DMS114 treated with DMSO at 0.1 percent for 48 hours (cell line): ENCODE results near the gene FCAMR.
A peak's percentile ranks its signal among the peaks of the same experiment; 100 is the strongest.

Experiments used
- DNase-seq: peaks from one replicate; lab custom pipeline; 2025; ENCODE audit not compliant: unreplicated experiment; lab: John Stamatoyannopoulos, UW

Gene FCAMR, protein sequence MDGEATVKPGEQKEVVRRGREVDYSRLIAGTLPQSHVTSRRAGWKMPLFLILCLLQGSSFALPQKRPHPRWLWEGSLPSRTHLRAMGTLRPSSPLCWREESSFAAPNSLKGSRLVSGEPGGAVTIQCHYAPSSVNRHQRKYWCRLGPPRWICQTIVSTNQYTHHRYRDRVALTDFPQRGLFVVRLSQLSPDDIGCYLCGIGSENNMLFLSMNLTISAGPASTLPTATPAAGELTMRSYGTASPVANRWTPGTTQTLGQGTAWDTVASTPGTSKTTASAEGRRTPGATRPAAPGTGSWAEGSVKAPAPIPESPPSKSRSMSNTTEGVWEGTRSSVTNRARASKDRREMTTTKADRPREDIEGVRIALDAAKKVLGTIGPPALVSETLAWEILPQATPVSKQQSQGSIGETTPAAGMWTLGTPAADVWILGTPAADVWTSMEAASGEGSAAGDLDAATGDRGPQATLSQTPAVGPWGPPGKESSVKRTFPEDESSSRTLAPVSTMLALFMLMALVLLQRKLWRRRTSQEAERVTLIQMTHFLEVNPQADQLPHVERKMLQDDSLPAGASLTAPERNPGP

DNA sequence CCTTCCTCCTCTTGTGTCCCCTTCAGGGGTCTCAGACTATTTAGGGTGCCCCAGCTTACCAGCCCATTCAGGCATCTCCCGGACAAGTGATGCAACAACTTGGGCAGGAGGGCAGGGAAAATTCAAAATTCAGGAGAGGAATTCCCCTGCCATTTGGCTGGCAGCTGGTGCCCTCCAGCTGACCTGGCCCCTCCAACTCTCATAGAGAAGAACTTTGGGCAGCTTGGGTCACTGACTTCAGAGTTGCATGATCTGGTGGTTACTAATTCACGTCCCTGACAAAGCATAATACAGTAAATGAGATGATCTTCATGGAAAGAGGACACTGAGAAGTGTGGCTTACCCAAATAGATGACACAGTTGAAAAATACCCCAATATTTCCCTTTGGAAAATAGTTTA is at the start of gene FCAMR:
TSS of gene FCAMR (minus strand) at position 15 of the 400 bp plus-strand sequence. CDS start 335 bp downstream, outside the sequence.
- no peak for DNase-seq

DNA sequence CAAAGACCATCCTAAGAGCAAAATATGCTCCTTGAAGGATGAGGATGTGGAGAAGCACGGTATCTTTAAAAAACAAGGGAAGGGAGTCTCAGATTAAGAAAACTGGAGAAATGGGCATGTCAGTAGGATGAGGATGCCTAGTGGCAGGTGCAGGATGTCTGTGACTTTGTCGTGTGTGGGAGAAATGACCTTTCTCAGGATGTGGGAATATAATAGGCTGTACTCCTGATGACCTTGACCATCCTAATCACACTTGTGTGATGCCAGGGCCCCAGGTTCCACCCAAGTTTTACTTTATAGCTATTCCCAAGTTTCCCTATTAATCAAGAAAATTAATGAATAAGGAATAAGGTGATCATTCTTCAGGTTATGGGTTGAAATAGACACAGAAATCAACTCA is 49.4 kb upstream of the FCAMR start:
- no peak for DNase-seq

DNA sequence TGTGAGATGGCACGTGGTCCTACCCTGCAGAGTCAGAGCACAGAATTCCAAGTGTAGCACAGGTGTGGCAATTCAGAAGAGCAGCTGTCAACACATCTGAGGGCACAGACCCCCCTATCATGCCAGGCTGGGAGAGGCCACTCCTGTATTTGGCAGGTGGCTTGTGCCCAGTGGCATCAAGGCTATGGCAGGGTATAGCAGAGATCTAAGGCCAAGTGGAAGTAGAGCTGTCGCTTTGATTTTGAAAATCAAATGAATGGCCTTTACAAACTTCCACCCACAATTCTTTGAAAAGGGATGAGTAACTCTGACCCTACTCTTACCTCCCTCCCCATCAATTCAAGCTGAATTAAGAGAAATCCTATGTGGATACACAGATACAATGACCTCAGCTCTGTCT is 48.9 kb upstream of the FCAMR start:
- DNase-seq: no peak

DNA sequence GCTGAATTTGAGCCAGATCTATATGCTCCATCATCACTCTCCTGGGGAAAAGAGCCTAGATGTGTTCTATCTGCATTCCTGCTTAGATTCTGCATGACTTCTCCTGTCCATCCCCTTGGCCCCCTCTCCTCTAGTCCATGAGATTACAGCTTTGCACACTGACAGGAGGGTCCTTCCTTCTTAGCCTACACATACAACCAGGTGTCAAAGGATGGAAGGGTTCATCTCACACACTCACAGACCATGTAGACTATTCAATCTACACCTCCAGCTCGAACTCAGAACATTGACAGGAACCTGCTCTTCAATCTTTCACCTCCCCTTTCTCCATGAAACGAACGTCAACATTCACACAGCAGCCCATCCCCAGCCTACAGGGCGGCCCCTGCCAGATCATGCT is 48.4 kb upstream of the FCAMR start:
- no peak for DNase-seq

DNA sequence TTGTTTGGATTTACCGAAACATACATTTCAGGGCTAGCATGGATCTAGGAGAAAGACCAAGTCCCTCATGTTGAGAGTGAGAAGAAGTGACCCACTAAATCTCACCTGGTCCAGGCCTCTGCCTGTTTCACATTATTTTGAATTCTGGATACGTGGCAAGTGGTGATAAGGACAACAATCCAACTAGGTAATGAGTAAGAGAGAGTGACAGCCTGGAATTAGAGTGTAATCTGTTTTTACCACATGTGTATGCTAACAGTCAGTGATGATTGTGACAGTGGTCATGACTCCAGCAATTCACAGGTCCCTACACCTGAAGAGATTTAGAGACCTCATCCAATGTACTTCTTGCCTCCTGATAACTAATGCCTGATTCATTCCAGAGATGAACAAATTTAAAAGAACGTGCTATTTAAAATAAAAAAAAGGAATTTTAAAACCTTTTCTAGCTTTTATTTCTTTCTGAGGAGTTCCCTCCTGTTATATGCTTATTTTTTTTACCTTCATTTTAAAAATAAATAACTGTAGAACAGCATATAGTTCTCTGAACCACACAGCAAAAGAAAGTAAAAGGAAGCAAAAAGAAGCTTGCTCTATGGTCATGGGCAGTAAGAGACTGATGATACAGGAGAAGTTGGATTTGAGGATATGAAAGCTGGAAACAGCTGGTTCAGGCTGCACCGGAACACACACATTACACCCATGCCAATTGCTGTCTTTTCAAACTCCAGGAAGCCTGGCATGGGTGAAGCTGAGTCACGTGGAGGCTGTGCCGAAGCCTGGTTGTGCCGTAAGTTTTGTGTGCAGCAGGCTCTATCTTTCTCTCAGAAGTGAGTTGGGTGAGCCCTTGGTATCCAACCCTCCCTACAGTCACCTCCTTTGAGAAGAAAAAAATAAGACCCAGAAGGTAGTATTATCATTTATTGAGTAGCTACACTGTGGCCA is 47.6 kb upstream of the FCAMR start:
- DNase-seq: no peak

DNA sequence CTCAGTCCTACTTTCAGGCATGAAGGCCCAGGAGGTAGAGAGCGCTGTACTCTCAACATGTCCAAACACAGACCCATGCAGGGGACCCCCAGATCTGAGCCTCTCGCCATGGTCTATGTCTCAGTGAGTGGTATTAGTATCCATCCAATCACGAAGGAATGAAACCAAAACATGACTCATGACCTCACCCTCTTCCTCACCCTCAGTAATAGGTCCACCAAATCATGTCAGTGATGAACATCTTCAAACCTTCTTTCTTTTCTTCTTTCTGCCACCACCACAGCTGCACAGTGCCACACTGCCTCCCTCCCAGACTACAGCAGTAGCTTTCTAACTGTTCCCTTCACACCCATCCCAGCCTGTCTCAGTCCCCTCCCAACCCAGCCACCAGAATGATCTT is 45.5 kb upstream of the FCAMR start:
- DNase-seq: no peak

DNA sequence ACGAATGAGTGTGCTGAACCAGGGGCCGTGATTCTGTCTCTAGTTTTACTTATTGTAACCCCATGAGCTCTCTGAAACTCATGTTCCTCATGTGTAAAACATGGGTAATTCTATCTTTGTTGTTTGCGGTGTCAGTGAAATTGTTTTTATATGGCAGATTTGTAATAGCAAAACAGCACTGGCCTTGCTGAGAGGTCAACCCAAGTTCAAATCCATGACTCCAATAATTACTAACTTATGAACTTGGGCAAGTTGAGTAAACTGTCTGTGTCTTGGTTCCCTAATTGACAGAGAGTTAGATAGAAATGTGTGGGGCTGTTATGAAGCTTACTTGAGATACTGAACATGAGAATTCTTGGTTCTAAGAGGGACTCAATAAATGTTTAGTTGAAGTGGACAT is 44.5 kb upstream of the FCAMR start:
- no peak for DNase-seq

DNA sequence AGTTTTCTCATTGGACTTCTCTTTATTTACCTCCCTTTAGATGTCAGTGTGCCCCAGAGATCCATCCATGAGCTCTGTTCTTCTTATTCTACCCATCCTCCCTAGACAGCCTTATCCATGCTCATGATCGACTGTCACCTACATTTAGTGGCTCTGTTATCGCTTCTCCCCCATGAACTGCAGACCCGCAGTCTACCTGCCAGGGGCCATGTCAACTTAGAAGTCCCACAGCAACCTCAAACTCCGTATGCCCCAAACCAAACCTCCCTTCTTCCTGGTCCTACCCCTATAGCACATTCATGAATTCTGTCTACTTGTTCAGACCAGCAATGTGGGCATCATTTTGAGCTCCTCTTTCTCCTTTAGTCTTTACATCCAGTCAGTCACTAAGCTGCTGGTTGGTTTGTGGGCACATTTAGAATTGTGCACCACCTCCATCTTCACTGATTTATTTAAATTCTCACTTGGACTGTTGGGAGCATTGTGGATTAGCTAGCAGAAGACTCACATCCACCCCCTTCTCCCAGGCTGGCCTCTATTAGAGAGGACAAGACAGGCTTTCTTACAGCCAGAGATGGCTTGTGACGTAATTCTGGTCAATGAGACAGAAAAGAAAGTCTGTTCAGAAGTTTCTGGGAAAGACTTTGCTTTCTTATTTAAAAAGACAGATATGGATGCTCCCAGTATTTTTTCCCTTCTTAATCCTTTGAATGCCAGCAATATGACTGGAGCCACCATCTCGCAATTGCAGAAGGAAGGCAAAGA is 43.2 kb upstream of the FCAMR start:
- no peak for DNase-seq

DNA sequence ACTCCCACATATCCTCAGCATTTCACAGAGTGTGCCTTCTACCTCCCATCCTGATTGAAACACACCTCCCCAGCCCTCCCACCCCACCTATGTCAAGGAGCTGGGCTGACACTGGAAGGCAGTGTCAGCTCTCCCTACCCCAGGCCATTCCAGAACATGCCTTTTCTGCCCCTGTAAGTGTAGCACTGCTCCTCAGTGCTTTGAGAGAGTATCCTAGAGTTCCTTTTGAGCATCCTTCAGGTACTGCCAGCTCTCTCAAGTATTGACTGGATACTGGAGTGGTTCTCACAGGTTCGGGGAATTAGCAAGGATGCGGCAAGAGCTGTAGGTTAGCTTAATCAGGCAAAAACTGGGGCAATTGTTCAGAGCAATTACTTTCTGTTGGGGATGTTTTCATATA is 40.5 kb upstream of the FCAMR start:
- DNase-seq: no peak

DNA sequence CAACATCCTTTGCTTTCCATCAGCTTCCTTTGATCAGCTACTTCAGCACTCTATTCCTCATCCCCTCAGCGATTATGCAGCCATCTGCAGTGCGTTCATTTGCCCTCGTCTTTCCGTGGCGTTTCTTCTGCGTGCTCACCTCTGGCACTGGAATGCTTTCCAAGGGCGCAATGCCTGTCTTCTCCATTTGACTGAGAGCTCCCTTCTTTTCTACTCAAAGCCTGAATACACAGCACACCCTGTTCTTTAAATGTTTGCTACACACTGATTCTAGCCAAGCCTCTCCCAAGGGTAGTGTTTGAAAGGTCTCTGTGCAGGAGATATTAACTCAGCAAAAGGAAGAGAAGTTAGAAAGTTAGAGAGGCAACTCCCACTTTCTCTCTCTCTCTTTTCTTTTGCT is 39.7 kb upstream of the FCAMR start:
- DNase-seq: no peak

DNA sequence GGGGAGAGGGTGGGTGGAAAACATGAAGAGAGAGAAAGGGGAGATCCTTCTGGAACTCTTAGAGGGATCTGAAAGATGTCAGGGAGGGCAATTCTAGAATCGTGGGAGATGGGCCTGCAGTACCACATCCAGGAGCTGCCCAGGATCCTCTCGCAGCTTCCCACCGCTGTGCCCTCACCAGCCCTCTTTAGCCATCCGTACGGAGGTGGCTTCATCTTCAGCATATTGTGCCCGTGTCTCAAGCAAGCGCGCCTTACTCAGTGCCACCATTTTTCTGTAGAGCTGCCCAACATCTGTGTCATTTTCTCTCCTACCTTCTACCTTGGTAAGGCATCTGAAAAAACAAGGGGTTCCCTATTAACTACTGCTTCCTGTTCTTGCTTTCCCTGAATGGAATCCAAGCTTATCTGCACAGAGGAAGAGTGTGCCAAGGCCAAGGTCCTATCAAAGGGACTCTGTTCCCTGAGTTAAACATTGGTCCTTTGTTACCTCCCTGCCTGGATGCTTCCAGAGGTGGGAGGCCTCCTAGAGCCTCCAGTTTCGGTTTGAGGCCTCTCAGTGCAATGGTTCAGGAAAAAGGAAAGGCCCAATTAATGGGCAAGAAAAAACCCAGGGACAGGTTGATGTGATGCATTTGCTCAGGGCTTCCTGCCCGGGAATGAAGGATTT is 39.1 kb upstream of the FCAMR start:
- no peak for DNase-seq

DNA sequence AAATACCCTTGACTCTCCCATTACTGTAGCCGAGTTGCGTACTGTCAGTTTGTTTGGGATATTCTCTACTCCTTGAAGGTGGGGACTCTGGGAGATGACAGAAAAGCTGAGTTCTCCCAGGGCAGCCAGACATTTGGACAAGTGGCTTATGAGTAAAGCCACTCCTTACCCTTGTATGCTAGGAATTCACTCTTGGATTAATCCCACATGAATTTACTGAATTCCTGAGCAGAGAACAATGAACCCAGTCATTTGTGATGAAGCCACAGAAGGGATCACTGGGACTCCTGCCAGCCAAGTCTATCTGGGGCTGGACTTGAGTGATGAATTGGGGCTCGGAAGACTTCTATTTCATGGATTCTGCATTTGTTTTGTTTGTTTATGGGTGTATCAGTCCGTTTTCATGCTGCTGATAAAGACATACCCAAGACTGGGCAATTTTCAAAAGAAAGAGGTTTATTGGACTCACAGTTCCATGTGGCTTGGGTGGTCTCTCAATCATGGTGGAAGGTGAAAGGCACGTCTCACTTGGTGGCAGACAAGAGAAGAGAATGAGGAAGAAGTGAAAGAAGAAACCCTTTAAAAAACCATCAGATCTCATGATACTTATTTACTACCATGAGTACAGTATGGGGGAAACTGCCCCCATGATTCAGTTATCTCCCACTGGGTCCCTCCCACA is 37.2 kb upstream of the FCAMR start:
- no peak for DNase-seq

DNA sequence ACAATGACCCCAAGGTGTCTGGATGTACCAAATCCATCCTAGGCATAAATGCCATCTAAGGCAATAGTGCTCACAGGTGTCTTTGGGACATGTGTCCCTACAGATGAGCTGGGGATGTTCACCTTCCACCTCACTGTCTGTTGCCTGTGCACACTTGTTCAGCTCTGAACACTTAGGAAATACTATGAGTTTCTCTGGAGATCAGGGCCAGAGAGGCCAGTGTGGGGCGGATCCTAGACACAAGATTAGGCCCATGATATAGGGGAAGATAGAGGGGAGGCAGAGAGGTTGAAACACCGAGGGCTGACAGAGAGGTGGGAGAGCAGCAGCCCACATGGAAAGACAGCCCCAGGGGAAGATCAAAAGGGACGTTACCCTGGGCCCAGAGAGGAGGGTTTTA is 36.7 kb upstream of the FCAMR start:
- DNase-seq: no peak

DNA sequence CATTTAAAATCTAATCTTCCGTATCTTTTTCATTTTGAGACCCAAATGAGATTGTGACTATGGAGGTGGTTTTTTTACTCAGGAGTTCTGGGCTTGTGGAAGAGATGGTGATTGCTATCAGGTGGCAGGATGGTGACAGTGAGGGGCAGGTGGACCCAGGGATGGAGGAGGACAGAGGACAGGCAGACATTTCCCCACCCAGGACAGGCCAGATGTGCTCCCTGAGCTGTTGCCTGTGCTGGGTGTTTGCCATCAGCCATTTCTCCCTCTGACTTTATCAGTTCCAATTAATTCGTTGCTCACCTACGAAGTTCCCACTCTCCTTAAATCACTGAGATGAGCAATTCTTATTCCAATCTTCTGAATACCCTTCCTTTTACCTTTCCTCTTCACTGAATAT is 35.8 kb upstream of the FCAMR start:
- DNase-seq: no peak

DNA sequence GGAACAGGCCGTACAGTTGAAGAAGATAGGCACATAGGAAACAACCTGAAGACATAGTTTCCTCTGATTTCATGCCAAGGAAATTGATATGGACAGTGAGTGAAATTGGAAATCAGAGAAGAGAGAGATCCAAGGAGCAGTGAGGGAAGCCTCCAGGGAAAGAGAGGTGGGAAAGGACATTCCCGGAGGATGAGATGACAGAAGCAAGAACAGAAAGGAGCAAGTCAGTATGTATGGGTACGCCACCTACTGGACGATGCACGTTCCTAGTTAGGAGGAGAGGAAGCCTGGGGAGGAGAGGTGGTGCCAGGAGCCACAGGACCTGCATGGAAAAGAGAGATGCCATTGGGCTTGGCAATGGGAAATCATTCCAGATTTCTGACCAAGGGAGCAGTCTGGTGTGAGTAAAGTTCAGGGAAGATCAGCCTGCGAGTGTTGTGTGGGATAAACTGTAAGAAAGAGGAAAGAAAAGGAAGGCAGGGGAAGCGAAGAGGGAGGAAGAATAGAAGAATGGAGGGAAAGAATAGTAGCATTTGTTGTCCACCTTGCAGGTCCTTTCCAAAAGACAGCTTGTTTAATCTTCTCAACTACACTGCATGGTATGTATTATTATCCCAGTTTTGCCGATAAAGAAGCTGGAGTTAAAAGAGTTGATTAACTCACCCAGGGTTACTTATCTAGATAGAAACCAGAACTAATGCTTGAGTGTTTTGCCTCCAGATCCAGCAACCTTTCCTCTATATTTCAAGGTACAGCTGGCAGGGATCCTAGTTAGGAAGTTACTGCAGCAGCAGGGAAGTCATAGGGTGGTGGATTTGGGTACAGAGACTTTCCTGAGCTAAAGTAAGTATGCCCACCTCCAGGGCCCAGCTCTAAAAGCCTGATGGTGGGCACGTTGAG is 34.9 kb upstream of the FCAMR start:
- DNase-seq: peak; percentile 11

DNA sequence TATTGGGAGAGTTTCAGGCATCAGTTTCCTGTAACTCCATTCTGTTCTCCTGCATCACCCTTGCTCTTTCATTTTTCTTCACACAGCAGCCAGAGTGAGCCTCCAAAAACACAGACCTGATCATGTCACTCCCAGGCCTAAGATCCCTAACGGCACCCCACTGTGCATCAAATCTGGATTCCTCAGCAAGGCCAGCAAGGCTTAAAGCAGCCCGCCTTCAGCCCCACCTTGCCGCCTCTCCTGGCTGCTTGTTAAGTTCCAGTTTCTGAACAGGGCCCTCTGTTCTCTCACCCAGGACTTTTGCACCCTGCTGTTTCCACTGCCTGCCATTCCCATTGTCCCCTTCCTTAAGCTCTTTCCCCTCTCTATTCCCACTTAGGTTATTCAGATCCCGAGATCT is 33.0 kb upstream of the FCAMR start:
- DNase-seq: no peak

DNA sequence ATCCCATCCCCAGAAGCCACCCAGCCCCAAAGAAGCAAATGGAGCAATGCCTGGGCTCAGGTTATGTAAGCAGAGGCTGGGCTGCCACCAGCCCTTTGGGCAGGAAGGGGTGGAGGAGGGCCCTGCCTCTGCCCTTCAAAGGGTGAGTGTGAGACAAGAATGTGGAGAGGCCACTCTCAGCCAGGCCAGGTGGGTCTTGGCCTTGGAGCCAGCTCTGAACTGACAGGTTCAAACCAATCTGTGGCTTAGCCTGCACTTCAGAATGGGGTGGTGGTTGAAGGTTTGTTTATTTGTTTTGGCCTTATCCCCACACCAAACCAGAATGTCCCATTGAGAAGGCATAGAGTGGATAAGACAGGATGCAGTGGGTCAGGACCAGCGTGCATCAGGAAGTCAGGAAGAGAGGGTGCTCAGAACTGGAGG is 32.5 kb upstream of the FCAMR start:
- DNase-seq: no peak

DNA sequence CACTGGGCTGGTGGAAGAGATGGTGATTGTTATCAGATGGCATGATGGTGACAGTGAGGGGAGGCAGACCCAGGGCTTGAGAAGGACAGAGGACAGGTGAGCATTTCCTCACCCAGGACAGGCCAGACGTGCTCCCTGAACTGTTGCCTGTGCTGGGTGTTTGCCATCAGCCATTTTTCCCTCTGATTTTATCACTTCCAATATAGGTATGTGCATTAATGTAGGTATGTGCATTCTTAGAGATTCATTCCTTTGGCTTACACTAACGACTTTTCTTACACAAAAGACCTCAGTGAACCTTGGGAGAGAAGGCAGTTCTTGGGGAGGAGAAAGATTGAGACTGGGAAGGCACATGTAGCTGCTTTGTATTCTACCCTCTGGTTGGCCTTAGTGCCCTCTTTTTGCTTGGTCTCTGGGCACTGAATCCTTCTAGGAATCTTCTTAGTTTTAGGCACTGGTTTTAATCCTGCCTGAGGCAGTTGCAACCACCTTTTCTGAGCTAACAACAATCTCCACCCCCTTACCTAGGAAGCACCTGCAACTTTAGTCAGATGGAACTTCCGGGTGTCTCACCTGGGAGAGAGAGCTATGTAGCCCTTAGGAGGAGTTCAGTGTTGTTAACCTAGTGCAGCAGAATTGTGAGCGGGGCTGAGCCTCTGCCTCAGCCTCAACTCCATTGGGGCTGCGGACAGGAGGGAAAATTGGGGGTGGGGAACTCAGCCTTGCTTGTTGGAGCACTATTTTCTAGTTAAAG is 31.4 kb upstream of the FCAMR start:
- no peak for DNase-seq
